ENCODE results near the gene GTF2F2.

GTF2F2 gene

DNA sequence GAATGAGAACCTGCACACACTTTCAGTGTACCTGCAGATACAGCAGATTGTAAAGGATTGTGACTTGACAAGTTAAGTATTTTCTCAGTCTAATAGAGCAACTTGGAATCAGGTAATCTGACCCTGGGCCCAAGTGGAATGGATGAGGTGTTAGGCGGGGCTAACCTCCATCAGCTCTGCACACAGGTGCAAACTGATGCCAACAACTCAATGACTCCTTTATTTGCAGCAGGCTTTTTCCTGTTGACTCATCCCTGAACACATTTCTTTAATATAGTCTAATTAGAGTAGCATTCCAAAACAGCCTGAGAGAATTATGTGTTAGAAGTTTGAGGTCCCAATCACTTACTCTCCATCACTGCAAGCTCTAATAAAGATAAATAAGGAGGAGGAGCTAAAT is 171.9 kb downstream of the GTF2F2 start:
- Histone ChIP-seq H3K27ac (ENCODE audit: low read length) (no peak overlapping the region), H4K20me1 (ENCODE audit: insufficient read depth, low read length) (no peaks in the 10 kb centered on the region), H3K4me3 (ENCODE audit: low read length) (no peak overlapping the region), H3K79me2 (ENCODE audit: low read length) (no peaks in the 10 kb centered on the region), H3K36me3 (replicated peaks; ENCODE audit: low read depth, low read length) (peaks cover 5% of the 10 kb centered on the region), H3K4me2 (ENCODE audit: low read length) (no peak overlapping the region), H2AFZ (ENCODE audit: low read depth, low read length) (no peak overlapping the region), H3K4me1 (ENCODE audit: low read length) (no peaks in the 10 kb centered on the region), H3K9ac (ENCODE audit: low read length) (no peak overlapping the region), H3K9me3 (ENCODE audit: insufficient read depth, low read length) (no peaks in the 10 kb centered on the region), H3K27me3 (ENCODE audit: low read depth, low read length) (no peaks in the 10 kb centered on the region)
- TF ChIP-seq CTCF (IDR thresholded peaks at IDR 0.05; ENCODE audit: low read depth, low read length) (no peak), EZH2phosphoT487 (IDR thresholded peaks at IDR 0.05; ENCODE audit: low read depth) (no peak)

GRCh38 chr13:45295536-45295935 is 175.2 kb downstream of the GTF2F2 start:
- H3K27ac ChIP-seq (ENCODE audit: low read length), result no peak overlapping the region
- no peak overlapping the region for H2AFZ ChIP-seq (ENCODE audit: low read depth, low read length)
- H4K20me1 ChIP-seq (ENCODE audit: insufficient read depth, low read length), result no peaks in the 10 kb centered on the region
- no peaks in the 10 kb centered on the region for H3K36me3 ChIP-seq (replicated peaks; ENCODE audit: low read depth, low read length)
- no peaks in the 10 kb centered on the region for H3K79me2 ChIP-seq (ENCODE audit: low read length)
- H3K4me1 ChIP-seq (ENCODE audit: low read length), result no peaks in the 10 kb centered on the region
- no peak for TF ChIP-seq CTCF (IDR thresholded peaks at IDR 0.05; ENCODE audit: low read depth, low read length)
- TF ChIP-seq EZH2phosphoT487 (IDR thresholded peaks at IDR 0.05; ENCODE audit: low read depth), result no peak
- no peaks in the 10 kb centered on the region for H3K27me3 ChIP-seq (ENCODE audit: low read depth, low read length)
- no peaks in the 10 kb centered on the region for H3K9me3 ChIP-seq (ENCODE audit: insufficient read depth, low read length)
- no peak overlapping the region for H3K9ac ChIP-seq (ENCODE audit: low read length)
- no peak overlapping the region for H3K4me3 ChIP-seq (ENCODE audit: low read length)
- H3K4me2 ChIP-seq (ENCODE audit: low read length), result no peak overlapping the region

DNA sequence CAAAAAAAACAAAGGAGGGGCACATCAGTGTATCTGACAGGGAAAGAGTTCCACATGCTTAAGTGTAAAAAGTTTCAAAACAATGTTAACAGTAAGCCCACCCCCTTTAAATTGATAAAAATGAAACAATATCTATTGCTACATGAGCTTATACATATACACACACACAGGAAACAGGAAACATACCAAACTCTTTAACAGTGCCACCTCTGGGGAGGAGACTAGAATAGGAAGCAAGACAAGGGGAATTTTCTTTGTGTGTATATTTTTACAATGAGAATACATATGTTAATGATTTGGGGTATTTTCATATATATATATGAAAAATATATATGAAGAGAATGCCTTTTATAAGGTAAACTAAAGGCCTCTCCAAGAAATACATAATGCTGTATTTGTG is 175.9 kb downstream of the GTF2F2 start:
- no peaks in the 10 kb centered on the region for H3K79me2 ChIP-seq (ENCODE audit: low read length)
- H2AFZ ChIP-seq (ENCODE audit: low read depth, low read length), result no peak overlapping the region
- no peaks in the 10 kb centered on the region for H3K4me1 ChIP-seq (ENCODE audit: low read length)
- no peaks in the 10 kb centered on the region for H3K27me3 ChIP-seq (ENCODE audit: low read depth, low read length)
- no peaks in the 10 kb centered on the region for H3K36me3 ChIP-seq (replicated peaks; ENCODE audit: low read depth, low read length)
- TF ChIP-seq EZH2phosphoT487 (IDR thresholded peaks at IDR 0.05; ENCODE audit: low read depth) (no peak), CTCF (IDR thresholded peaks at IDR 0.05; ENCODE audit: low read depth, low read length) (no peak)
- no peaks in the 10 kb centered on the region for H3K9me3 ChIP-seq (ENCODE audit: insufficient read depth, low read length)
- H3K9ac ChIP-seq (ENCODE audit: low read length), result no peak overlapping the region
- H3K4me2 ChIP-seq (ENCODE audit: low read length), result no peak overlapping the region
- H3K4me3 ChIP-seq (ENCODE audit: low read length), result no peak overlapping the region
- H4K20me1 ChIP-seq (ENCODE audit: insufficient read depth, low read length), result no peaks in the 10 kb centered on the region
- no peak overlapping the region for H3K27ac ChIP-seq (ENCODE audit: low read length)

DNA sequence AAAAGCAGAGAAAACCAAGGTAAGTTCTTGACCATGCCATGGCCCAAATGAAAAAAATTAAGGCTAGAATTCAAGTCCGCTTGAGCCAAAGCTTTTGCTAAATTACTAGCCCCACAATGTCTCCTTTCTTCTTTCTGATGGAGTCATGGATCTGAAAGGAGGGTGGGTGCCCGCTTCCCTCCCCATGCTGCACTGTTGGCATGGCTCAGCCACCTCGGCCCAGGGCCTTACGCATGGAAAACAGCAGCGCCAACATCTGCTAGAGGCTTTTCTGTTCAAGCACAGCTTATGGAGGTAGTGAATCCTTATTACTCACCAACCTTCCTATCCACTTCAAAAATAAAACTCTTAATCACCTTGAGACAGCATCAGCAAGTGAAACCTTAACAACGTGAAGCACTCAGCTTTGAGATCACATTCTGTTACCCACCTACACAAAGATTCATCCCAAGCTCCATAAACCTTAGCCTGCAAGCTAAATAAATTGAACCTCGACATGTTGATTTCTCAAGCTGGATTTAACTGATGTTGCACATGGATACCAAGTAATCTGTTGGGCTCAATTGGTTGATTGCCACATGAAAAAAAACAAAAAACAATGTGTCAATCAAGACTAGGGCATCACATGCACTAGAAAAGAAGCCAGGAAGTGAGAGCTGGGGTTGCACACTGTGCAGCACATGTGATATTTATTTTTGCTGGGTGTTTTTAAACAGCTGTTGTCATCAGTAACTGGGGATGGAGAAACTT is 177.3 kb downstream of the GTF2F2 start:
- H3K4me3 ChIP-seq (ENCODE audit: low read length), result no peak overlapping the region
- H4K20me1 ChIP-seq (ENCODE audit: insufficient read depth, low read length), result no peaks in the 10 kb centered on the region
- H3K36me3 ChIP-seq (replicated peaks; ENCODE audit: low read depth, low read length), result no peaks in the 10 kb centered on the region
- TF ChIP-seq EZH2phosphoT487 (IDR thresholded peaks at IDR 0.05; ENCODE audit: low read depth) (no peak), CTCF (IDR thresholded peaks at IDR 0.05; ENCODE audit: low read depth, low read length) (no peak)
- H3K79me2 ChIP-seq (ENCODE audit: low read length), result no peaks in the 10 kb centered on the region
- no peaks in the 10 kb centered on the region for H3K4me1 ChIP-seq (ENCODE audit: low read length)
- no peak overlapping the region for H3K4me2 ChIP-seq (ENCODE audit: low read length)
- H3K9me3 ChIP-seq (ENCODE audit: insufficient read depth, low read length), result no peaks in the 10 kb centered on the region
- H3K9ac ChIP-seq (ENCODE audit: low read length), result no peak overlapping the region
- H3K27ac ChIP-seq (ENCODE audit: low read length), result no peak overlapping the region
- no peaks in the 10 kb centered on the region for H3K27me3 ChIP-seq (ENCODE audit: low read depth, low read length)
- no peak overlapping the region for H2AFZ ChIP-seq (ENCODE audit: low read depth, low read length)
